ENCODE results near the gene CRY1.
A peak's percentile ranks its signal among the peaks of the same experiment; 100 is the strongest.

GRCh38 chr12:106986625-106987389 is 106.5 kb downstream of the CRY1 start, which contains the start of gene MTERF2:
- TF ChIP-seq REST (IDR thresholded peaks at IDR 0.05; ENCODE audit: borderline replicate concordance) (peak; percentile 37), CTCF (IDR thresholded peaks at IDR 0.05; ENCODE audit: poor library complexity, severe bottlenecking) (peak; percentile 2), EP300 (conservative IDR thresholded peaks at IDR 0.05; ENCODE audit: poor library complexity, severe bottlenecking) (no peak), RAD21 (conservative IDR thresholded peaks at IDR 0.05) (peak; percentile 30), EZH2 (IDR thresholded peaks at IDR 0.05; ENCODE audit: borderline replicate concordance, insufficient read depth, low read length, poor library complexity, severe bottlenecking) (no peak)

Measured in neural cell (in vitro differentiated cells).